Measurements from ENCODE around the gene TMEM44.
A peak's percentile ranks its signal among the peaks of the same experiment; 100 is the strongest.
"Not testable (repeated sequence)": the region's sequence is repeated elsewhere in the genome, so short reads cannot be mapped to it uniquely, and the experiment has no call there.

Gene TMEM44

DNA sequence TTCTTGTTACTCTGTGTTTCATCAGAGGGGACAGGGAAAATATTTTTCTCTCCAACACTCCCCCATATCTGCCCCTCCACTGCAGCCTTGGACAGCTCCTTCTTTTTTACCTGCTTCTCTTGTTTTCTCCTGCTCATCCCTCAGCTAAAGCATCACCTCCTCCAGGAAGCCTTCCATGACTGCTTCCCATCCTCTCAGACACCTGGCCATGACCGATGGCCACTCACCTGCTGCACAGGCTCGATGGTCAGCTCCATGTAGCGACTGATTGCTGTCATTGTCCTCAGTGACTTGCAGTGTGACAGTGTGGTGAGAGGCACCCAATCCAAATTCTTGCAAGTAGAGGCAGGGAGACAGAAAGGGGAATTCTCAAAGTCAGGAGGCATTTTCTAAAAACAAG, 22.5 kb downstream of the TMEM44 start:
- DNase-seq (ENCODE audit: low spot score), result no peak

DNA sequence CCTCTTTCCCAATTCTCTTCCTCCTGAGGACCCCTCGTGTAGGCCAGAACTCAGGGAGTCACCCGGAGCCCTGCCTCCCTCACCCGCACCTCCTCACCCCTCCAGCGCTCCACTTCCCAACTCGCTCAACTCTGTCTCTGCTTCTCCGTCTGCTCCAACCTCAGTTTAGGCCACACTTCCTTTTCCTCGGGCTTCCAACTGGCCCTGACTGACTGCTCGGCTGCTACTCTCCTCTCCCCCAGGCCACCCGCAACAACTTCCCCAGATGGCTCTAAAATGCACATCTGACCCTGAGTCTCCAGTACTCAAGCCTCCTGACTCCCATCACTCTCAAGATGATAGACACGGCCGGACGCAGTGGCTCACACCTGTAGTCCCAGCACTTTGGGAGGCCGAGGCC, 23.6 kb downstream of the TMEM44 start:
- DNase-seq (ENCODE audit: low spot score), result no peak

DNA sequence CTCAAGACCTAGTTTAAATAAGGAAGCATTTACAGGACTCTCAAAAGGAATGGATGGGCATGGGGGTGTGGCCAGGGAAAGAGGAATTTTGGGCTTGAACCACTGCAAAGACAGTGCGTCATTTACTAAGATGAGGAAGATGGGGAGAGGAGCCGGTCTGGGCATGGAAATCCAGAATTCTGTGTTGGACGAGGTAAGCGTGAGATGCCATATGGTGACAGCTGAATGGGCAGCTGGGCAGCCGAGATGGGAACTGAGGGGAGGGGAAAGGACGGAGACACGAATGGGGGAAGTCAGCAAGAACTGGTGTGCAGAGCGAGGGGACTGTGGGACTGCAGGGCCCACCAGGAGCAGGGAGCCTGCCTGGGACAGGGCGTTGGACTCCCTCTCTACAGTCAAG, 24.2 kb downstream of the TMEM44 start:
- DNase-seq (ENCODE audit: low spot score), result no peak

GRCh38 chr3:194607592-194608389, 25.4 kb downstream of the TMEM44 start:
- no peak for DNase-seq (ENCODE audit: low spot score)

DNA sequence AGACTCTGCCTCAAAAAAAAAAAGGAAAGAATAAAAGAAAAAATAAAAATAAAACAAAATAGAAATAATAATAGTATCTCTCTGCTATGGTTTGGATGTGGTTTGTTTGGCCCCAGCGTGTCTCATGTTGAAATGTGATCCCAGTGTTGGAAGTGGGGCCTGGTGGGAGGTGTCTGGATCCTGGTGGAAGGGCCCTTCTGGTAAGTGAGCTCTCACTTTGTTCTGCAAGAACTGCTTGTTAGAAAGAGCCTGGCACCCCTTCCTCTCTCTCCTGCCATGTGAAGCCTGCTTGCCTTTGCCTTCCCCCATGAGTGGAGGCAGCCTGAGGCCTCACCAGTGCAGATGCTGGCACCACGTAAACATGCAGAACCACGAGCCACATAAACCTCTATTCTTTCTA, 26.3 kb downstream of the TMEM44 start:
- no peak for DNase-seq (ENCODE audit: low spot score)

- DNase-seq (ENCODE audit: low spot score), result no peak
These were observed 27.1 kb downstream of the TMEM44 start for GRCh38 chr3:194606163-194606562.

DNA sequence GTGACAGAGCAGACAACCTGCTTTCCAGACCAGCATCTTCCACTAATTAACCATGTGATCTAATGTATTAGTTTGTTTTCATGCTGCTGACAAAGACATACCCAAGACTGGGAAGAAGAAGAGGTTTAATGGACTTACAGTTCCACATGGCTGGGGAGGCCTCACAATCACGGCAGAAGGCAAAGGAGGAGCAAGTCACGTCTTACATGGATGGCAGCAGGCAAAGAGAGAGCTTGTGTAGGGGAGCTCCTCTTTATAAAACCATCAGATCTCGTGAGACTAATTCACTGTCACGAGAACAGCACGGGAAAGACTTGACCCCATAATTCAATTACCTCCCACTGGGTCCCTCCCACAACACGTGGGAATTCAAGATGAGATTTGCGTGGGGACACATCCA, 27.9 kb downstream of the TMEM44 start:
- not testable (repeated sequence) for DNase-seq (ENCODE audit: low spot score)

DNA sequence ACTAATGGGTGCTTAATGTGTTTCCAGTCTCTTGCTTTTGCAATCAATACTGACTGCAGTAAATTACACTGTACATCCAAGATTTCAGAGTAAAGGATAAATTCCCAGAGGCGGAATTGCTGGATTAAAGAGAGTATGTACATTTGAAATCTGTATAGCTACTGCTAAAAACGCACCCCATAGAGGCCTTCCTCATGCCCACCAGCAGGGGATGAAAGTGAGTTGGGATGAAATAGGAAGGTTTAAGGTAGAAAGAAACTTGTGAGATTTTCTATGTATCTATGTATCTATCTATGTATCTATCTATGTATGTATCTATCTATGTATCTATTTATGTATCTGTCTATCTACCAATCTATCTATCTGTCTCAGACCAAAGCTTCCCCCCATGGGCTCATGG, 28.4 kb downstream of the TMEM44 start:
- DNase-seq (ENCODE audit: low spot score), result no peak

- no peak for DNase-seq (ENCODE audit: low spot score)
These were observed 29.1 kb downstream of the TMEM44 start for GRCh38 chr3:194604126-194604525.

DNA sequence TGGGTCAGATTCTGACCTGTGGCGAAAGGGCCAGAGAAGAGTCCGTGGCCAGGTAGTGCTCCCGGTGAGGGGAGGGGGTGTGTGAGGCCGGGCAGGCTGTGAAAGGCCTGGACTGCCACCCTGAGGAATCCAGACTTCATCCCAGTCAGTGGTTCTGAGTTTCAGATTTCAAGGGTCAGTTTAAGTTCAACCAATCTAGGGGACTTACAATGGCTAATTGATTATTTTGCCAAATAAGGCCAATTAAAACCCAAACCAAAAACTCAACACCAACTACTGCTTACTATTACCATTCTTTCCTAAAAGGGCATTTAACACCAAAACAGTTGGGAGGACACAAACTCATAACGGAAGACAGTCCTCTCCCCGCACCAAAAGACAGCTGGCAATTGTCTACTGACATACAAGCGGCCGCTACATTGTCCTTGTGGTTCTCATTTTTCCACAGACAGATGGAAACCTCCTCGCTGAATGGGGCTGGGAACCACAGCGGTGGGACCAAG, 30.5 kb downstream of the TMEM44 start:
- DNase-seq (ENCODE audit: low spot score), result no peak

DNA sequence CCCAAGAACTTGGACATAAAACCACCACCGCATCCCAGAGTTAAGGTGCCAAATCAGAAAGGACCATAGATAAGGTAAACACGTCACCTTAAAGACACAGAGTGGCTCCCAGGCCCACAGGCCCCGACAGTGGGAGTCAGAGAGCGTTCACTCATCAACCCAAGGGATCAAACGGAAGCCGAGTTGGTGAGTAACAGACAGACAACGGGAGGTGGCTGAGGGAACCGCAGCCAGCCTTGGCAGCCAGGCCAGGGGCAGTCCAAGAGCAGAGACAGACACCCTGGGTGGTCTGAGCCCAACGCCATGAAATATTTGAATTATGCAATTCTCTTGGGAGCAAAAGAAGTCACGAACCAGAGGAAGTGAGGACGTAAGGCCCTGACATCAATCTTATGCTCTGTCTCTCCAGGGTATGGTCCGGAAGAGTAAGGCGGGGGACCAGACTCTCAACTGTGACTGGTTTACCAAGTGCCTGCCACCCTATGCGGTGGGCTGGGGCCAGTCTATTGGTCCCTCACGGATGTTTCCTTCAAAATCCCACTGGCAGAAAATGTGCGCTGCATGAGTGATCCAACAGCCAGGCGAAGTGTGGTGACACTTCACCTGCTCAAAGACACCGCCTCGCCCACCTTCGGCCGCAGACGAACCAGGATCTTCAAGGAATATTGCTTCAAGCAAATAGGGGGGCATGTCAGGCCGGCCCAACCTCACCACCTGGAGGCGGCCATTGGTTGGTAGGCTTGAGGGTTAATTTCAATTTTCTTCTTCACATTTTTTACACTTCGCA, 34.3 kb downstream of the TMEM44 start:
- DNase-seq (ENCODE audit: low spot score), result peak; percentile 95

GRCh38 chr3:194596906-194597305, 36.3 kb downstream of the TMEM44 start:
- no peak for DNase-seq (ENCODE audit: low spot score)

GRCh38 chr3:194592798-194593752, 40.1 kb downstream of the TMEM44 start:
- peak; percentile 93 for DNase-seq (ENCODE audit: low spot score)

- DNase-seq (ENCODE audit: low spot score), result no peak
These were observed 44.5 kb downstream of the TMEM44 start for GRCh38 chr3:194588741-194589140.

DNA sequence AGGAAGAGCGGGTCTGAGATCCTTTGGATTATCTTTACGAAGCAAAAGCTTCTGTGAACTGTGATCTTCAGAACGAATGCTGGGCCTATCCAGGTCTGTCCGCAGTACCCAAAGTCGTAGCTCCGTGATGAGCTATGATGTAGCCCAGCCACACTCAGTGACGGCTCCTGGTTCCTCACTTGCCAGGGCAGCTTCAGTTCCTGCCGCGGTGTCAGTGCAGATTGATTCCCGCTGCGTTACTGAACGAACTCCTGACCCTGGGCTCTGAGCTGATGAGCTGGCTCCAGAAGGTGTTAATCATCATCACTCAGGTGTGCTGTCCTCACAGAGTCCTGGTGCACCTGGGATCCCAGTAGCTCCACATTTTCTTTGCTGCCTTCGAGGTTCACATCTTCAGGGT, 45.0 kb downstream of the TMEM44 start:
- DNase-seq (ENCODE audit: low spot score), result no peak

DNA sequence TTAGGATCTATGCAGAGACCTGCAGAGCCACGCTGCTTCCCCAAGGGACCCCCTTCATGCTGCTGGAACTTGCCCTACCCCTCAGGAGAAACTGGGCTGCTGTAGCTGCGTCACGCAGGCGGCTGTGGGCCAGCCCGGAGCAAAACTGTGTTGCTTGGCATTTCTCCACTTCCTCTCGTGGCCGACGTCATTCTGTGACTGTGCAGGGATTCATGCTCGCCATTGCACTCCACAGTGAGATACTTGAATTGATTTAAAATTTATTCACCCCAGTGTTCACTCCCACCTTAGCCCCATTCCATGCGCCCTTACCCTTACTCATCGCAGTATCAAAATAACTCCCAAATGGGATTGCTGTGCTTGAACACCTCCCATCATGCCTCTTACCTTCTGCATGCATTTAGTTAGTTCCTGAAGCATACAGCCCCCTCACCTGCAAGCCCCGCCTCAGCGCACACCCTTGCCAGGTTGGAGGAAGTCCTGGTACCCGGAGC, 45.7 kb downstream of the TMEM44 start:
- peak; percentile 31 for DNase-seq (ENCODE audit: low spot score)

- peak; percentile 58 for DNase-seq (ENCODE audit: low spot score)
These were observed 46.4 kb downstream of the TMEM44 start for GRCh38 chr3:194586836-194587235.

DNA sequence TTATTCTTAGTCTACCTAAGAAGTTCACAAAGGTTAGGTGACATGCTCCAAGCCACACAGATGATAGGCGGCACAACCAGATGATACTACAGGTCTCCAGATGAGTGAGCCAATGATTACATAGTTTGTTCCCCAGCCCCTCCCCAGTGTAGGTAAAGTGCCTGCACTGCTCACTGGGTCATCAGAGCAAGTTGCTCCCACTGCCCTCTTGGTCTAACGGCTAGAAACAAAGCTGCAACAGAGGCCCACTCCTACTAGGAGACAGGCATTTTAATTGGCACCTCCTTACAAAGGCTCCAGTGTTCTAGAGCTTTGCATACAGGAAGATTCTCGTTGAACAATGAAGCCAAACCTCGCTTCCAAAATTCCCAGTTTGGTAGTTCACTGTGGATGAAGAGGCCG, 47.3 kb downstream of the TMEM44 start:
- no peak for DNase-seq (ENCODE audit: low spot score)

DNA sequence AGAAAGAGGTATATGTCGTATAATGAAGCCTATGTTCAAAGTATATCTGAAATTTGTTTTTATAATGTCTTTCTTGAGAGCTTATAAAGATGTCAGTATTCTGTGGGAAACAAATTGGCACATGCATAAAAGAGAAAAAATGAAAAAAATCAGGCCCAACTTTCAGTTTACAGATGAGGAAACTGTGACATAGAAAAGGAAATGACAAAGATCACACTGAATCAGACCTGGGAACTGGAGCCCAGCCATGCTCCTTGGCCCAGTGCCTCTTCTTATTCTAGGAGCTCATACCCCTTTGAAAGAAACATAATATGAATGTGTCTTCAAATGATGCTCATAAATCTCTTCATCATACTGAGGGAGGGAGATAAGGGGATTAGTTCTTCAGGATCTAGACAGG, 48.4 kb downstream of the TMEM44 start:
- no peak for DNase-seq (ENCODE audit: low spot score)

GRCh38 chr3:194584320-194584776, 48.9 kb downstream of the TMEM44 start:
- no peak for DNase-seq (ENCODE audit: low spot score)

DNA sequence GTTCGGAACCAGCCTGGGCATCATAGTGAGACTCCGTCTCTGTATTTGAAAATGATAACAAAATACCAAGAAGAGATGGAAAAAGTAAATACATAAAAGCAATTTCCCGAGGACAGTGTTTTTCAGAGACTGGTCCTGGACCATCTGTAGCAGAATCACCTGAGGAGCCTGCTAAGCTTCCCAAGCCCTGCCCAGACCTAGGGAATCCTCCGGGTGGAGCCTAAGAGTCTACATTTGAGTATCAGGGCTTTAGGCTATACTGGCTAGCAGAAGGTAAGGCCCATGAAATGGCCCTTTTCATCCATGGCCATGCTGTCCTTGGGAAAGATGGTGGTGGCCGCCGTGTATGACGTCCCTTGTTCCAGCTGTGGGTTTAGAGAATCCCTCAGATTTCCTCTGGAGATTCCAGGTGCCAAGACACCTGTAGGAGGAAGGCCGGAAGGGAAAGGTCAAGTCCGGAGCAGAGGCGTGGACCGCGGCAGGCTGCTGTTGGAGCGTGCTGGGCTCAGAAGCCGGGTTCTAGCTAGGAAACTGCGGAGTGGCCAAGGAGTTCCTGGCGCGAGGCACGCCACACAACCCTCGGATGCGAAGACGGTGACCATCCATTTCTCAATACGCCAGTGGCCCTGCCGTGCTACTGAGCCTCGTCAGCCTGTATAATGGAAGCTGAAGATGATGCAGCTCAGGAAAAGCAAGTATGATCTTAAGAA, 50.9 kb downstream of the TMEM44 start:
- DNase-seq (ENCODE audit: low spot score), result no peak

Measured in GM03348 (cell line).